Neural progenitor cell (in vitro differentiated cells): ENCODE results near the gene ZFHX3.

Experiments
- CTCF ChIP-seq: fragments of 200-600 bp; sonication (generic); IDR thresholded peaks from 2 replicates; pipeline ENCODE4 v1.5.1; 2017; ENCODE audit warnings: antibody characterized with exemption, mild to moderate bottlenecking
- EZH2 ChIP-seq: fragments of 200-600 bp; sonication (generic); IDR thresholded peaks from 2 replicates; pipeline ENCODE4 v1.6.1; 2017; ENCODE audit warnings: antibody characterized with exemption, mild to moderate bottlenecking, moderate library complexity
- EZH2phosphoT487 ChIP-seq: fragments of 200-600 bp; sonication (generic); IDR thresholded peaks from 2 replicates; pipeline ENCODE4 v1.6.1; 2017; ENCODE audit warnings: antibody characterized with exemption

GRCh38 chr16:72936408-72936807 is 111.5 kb downstream of the ZFHX3 start:
- TF ChIP-seq EZH2phosphoT487 (no peak), CTCF (no peak), EZH2 (no peak)
